Chondrocyte (in vitro differentiated cells): Measurements from ENCODE around the gene GAMT. TPM values are rescaled to one million over a fixed set of nuclear protein-coding genes. Genes with fewer than 3 reads are reported as not detected.

Source experiments
- DNase-seq: peaks from one replicate; pipeline ENCODE4 v3.0.0; 2021; ENCODE audit warnings: mixed read lengths, low spot score
- H3K27ac Mint-ChIP-seq: one replicate; pipeline ENCODE4 v1.8.0; 2021; ENCODE audit warnings: mild to moderate bottlenecking, moderate library complexity, mixed read lengths; ENCODE audit not compliant: unreplicated experiment
- H3K27me3 Mint-ChIP-seq: 2 replicates; pipeline ENCODE4 v1.8.0; 2021; ENCODE audit warnings: low read depth, mixed read lengths
- H3K36me3 Mint-ChIP-seq: 2 replicates; pipeline ENCODE4 v1.8.0; 2021; ENCODE audit warnings: low read depth, mixed read lengths
- H3K4me1 Mint-ChIP-seq: 2 replicates; pipeline ENCODE4 v1.8.0; 2021; ENCODE audit warnings: low read depth, mild to moderate bottlenecking, mixed read lengths
- H3K4me3 Mint-ChIP-seq: one replicate; pipeline ENCODE4 v1.8.0; 2021; ENCODE audit warnings: mild to moderate bottlenecking, moderate library complexity, mixed read lengths; ENCODE audit not compliant: unreplicated experiment
- H3K9me3 Mint-ChIP-seq: 2 replicates; pipeline ENCODE4 v1.8.0; 2021; ENCODE audit warnings: low read depth, mixed read lengths
- total RNA-seq: library from RNA; stranded (reverse); gene quantifications from 3 replicates; pipeline ENCODE4 v1.2.1, GENCODE V29; 2021
- TF ChIP-seq, protein P1 (sequence below): fragments of 200-600 bp; sonication (generic); IDR thresholded peaks from 2 replicates; pipeline ENCODE4 v1.5.0; 2021; ENCODE audit warnings: antibody characterized with exemption, mild to moderate bottlenecking, moderate library complexity

Gene GAMT
- total RNA-seq, 1 donor from 2014 or later, result 32.5 TPM

DNA sequence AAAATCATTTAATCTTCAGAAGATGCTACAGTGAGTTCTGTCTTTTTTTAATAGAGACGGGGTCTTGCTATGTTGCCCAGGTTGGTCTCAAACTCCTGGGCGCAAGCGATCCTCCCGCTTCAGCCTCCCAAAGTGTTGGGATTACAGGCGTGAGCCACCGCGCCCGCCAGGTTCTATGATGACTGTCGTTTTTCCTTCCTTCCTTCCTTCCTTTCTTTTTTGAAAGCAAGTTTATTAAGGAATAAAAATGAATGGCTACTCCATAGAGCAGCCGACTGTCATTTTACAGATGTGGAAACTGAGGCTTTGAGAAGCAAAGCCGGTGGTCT, 511 bp upstream of the GAMT start:
- Mint-ChIP-seq H3K9me3 (no peaks in the 10 kb centered on the region), H3K4me3 (peak overlapping the region; percentile 52), H3K27ac (no peak overlapping the region), H3K27me3 (no peaks in the 10 kb centered on the region), H3K36me3 (no peaks in the 10 kb centered on the region), H3K4me1 (peaks cover 10% of the 10 kb centered on the region)
- no peak for DNase-seq
- TF ChIP-seq, protein P1, sequence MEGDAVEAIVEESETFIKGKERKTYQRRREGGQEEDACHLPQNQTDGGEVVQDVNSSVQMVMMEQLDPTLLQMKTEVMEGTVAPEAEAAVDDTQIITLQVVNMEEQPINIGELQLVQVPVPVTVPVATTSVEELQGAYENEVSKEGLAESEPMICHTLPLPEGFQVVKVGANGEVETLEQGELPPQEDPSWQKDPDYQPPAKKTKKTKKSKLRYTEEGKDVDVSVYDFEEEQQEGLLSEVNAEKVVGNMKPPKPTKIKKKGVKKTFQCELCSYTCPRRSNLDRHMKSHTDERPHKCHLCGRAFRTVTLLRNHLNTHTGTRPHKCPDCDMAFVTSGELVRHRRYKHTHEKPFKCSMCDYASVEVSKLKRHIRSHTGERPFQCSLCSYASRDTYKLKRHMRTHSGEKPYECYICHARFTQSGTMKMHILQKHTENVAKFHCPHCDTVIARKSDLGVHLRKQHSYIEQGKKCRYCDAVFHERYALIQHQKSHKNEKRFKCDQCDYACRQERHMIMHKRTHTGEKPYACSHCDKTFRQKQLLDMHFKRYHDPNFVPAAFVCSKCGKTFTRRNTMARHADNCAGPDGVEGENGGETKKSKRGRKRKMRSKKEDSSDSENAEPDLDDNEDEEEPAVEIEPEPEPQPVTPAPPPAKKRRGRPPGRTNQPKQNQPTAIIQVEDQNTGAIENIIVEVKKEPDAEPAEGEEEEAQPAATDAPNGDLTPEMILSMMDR, result peak; percentile 38

DNA sequence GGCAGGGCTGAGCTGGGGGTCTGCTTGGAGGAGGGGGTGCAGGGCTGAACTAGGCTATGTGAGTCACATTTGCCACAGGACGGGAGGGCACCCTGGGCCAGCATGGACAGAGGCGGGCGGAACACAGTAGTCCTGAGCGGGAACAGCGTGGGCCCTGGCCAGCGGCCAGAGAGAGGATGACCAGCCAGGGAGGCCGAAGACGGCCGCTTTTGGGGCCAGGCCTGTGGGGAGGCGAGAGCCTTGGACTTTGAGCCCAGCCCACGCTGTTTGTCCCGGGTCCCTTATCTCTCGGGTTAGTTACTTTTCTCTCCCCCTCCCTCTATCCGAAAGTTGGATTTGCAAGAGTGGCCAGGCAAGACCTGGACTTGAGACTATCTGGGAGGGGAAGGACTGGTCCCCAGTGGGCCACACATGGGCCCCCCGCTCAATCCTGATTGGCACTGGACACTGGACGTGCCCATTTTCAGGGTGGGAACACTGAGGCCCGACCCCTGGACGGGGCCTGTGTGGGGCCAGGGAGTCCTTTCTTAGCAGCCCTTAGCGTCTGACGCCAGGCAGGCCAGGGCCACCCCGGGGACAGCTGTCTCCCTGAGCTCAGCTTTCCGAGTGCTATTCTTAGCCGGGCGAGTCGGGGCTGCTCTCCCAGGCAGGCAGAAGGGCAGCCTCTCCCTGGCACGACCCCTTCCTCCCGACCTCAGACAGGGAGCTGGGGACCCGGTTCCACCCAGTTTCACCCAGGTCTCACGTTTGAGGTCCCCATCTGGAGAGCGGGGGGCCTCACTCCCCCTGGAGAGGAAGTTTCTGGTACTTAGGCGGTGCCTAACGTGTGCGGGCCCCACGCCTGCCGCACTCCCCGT, 833 bp downstream of the GAMT start:
- H3K4me3 Mint-ChIP-seq, result peak overlapping the region; percentile 69
- TF ChIP-seq, protein P1, result no peak

DNA sequence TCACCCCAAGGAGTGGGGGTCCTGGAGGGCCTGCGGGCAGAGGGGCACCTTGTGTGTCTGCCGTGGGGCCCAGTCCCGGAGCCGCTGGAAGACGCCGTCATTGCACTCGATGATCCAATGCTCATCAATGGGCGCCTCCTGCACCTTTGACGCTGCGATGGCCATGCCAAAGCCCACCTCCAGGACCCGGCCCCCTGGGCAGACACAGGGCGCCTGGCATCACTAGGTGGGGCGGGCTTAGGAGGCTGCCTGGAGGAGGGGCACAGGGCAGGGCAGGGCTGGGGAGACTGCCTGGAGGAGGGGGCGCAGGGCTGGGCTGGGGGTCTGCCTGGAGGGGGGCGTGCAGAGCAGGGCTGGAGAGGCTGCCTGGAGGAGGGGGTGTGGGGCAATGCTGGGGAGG, 1.6 kb downstream of the GAMT start:
- DNase-seq, result no peak
- H3K4me3 Mint-ChIP-seq, result no peak overlapping the region
- TF ChIP-seq, protein P1, result no peak
- H3K27me3 Mint-ChIP-seq, result no peaks in the 10 kb centered on the region
- peaks cover 6% of the 10 kb centered on the region for H3K4me1 Mint-ChIP-seq
- H3K27ac Mint-ChIP-seq, result no peak overlapping the region
- H3K9me3 Mint-ChIP-seq, result no peaks in the 10 kb centered on the region
- no peaks in the 10 kb centered on the region for H3K36me3 Mint-ChIP-seq

More for the DNA sequence above, 833 bp downstream of the GAMT start:
- no peaks in the 10 kb centered on the region for H3K9me3 Mint-ChIP-seq
- no peaks in the 10 kb centered on the region for H3K36me3 Mint-ChIP-seq
- DNase-seq, result no peak
- peak overlapping the region; percentile 36 for H3K27ac Mint-ChIP-seq
- no peaks in the 10 kb centered on the region for H3K27me3 Mint-ChIP-seq
- H3K4me1 Mint-ChIP-seq, result peaks cover 6% of the 10 kb centered on the region

DNA sequence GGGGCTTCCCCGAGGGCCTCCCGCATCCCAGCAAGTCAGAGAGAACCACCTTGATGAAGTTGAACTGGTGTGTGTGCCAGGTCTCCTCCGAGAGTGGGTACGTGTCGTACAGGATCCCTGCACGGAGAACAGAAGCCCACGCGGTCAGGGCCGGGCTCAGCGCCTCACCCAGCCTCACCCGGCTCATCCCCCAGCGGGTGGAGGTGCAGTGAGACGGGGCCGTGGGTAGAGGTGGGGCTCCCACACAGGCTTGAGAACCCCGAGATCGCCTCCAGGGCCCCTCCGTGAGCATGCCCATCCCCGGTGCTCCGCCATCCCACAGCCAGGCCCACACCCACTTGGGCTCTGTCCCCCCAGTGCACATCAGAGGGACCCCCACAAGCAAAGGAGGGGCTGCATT, 2.3 kb downstream of the GAMT start:
- Mint-ChIP-seq H3K36me3 (no peaks in the 10 kb centered on the region), H3K27me3 (no peaks in the 10 kb centered on the region), H3K27ac (no peak overlapping the region), H3K9me3 (no peaks in the 10 kb centered on the region), H3K4me1 (peaks cover 6% of the 10 kb centered on the region), H3K4me3 (no peak overlapping the region)
- TF ChIP-seq, protein P1, result no peak
- DNase-seq, result no peak

DNA sequence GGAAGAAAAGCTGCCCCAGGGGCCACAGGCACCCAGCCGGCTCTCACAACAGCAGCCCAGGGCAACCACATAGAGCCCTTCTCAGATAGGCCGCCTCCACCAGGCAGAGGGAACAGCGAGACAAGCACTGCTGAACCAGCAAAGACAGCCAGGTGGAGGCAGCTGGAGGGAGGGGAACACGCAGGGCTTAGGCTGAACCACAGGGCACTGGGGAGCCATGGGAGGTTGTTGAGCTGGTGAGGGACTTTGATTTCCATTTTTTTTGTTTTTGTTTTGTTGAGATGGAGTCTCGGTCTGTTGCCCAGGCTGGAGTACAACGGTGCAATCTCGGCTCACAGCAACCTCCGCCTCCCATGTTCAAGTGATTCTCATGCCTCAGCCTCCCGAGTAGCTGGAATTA, 3.5 kb downstream of the GAMT start:
- TF ChIP-seq, protein P1, result no peak
- H3K9me3 Mint-ChIP-seq, result no peaks in the 10 kb centered on the region
- DNase-seq, result no peak
- no peaks in the 10 kb centered on the region for H3K27me3 Mint-ChIP-seq
- no peak overlapping the region for H3K27ac Mint-ChIP-seq
- no peaks in the 10 kb centered on the region for H3K36me3 Mint-ChIP-seq
- peaks cover 5% of the 10 kb centered on the region for H3K4me1 Mint-ChIP-seq
- no peak overlapping the region for H3K4me3 Mint-ChIP-seq
